ENCODE measurements around the gene IL13RA1.
"Not testable (repeated sequence)": the region's sequence is repeated elsewhere in the genome, so short reads cannot be mapped to it uniquely, and the experiment has no call there.

Gene IL13RA1

GRCh38 chrX:118726396-118726795 is 1.0 kb upstream of the IL13RA1 start:
- no peak for DNase-seq (ENCODE audit: low read depth, low spot score)
- no peak overlapping the region for H3K4me3 ChIP-seq (ENCODE audit: low read length)

DNA sequence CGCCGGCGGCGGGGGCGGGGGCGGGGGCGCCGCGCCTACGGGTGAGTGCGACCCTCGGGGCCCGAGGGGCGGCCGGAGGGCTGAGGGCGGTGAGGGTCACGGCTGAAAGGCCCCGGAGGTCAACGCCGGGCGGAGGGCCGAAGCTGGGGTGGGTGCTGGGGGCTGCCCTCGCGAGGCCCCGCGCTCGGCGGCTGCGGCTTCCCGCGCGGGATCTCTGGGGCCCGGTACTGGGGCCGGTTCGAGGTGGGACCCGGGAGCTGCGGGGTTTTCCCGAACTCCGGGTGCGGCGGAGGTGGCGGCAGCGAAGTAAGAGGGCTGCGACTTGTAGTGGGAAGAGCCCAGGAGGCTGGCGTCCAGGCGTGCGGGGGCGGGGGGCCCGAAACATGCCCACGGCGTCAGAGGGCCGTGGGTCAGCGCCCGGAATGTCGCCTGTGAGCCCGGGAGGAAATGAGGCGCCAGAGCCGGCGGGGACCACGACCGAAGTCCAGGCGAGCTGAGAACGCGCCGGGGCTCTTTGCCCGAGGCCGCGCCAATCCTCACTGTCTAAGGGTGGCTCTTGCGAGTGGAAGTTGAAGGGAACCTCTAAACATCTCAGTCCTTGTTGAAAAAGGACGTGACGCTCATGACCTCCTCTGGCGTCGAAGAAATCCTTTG is 407 bp downstream of the IL13RA1 start:
- no peak overlapping the region for H3K4me3 ChIP-seq (ENCODE audit: low read length)
- DNase-seq (ENCODE audit: low read depth, low spot score): no peak

GRCh38 chrX:118729042-118729652 is 1.7 kb downstream of the IL13RA1 start:
- H3K4me3 ChIP-seq (ENCODE audit: low read length): no peak overlapping the region
- no peak for DNase-seq (ENCODE audit: low read depth, low spot score)

- DNase-seq (ENCODE audit: low read depth, low spot score): no peak
- H3K4me3 ChIP-seq (ENCODE audit: low read length): no peak overlapping the region
Measured at GRCh38 chrX:118730500-118731247, 3.3 kb downstream of the IL13RA1 start.

- not testable (repeated sequence) for H3K4me3 ChIP-seq (ENCODE audit: low read length); DNase-seq (ENCODE audit: low read depth, low spot score)
Measured at GRCh38 chrX:118732551-118732950, 5.1 kb downstream of the IL13RA1 start.

DNA sequence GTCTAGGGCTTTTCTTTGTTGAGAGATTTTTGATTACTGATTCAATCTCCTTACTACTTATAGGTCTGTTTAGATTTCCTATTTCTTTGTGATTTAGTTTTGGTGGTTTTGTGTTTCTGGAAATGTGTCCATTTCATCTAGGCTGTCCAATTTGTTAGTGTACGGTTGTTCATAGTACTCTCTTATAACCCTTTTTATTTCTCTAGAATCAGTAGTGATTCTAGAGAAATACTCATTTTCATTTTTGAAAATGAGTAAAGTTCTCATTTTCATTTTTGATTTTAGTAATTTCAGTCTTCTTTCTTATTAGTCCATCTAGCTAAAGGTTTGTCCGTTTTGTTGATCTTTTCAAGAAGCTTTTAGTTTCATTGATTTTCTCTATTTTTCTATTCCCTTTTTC is 7.5 kb downstream of the IL13RA1 start:
- DNase-seq (ENCODE audit: low read depth, low spot score): no peak
- H3K4me3 ChIP-seq (ENCODE audit: low read length): no peak overlapping the region

DNA sequence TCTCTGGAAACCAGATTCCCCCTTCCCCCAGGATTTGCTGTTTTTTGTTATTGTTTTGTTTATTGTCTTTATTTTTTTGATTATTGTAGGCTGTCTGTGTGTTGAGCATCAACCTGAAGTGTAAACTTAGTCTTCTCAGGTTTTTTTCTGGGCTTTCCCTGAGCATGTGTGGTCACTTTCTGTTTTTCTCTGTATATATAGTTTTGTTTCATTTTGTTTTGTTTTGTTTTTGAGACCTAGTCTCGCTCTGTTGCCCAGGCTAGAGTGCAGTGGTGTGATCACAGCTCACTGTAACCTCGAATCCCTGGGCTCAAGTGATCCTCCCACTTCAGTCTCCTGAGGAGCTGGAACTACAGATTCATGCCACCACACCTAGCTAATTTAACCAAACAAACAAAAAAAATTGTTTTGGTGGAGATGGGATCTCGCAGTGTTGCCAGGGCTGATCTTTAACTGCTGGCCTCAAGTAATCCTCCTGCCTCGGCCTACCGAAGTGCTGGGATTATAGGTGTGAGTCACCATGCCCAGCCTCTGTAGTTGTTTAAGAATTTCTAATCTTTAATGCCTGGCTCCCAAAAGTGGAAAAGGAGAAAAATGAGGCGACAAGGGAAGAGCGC is 9.1 kb downstream of the IL13RA1 start:
- H3K4me3 ChIP-seq (ENCODE audit: low read length): no peak overlapping the region
- no peak for DNase-seq (ENCODE audit: low read depth, low spot score)

DNA sequence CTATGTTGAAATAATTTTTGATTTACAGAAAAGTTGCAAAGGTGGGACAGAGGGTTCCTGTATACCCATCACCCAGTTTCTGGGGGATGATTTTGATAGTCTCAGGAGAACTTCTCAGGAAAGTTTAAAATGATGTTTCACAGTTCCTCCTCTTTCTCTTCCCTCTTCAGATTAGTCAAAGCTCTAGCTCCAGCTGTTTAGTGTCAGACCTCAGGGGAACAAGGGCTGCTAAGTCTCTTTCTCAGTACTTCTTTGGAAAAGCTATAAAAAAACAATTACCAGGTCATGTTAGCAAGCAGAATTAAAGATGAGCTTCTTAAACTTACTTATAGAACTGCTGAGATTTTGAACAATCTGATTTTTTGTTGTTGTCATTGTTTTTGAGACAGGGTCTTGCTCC is 12.2 kb downstream of the IL13RA1 start:
- H3K4me3 ChIP-seq (ENCODE audit: low read length): no peak overlapping the region
- no peak for DNase-seq (ENCODE audit: low read depth, low spot score)

GRCh38 chrX:118740276-118740889 is 13.0 kb downstream of the IL13RA1 start:
- H3K4me3 ChIP-seq (ENCODE audit: low read length): no peak overlapping the region
- DNase-seq (ENCODE audit: low read depth, low spot score): no peak

DNA sequence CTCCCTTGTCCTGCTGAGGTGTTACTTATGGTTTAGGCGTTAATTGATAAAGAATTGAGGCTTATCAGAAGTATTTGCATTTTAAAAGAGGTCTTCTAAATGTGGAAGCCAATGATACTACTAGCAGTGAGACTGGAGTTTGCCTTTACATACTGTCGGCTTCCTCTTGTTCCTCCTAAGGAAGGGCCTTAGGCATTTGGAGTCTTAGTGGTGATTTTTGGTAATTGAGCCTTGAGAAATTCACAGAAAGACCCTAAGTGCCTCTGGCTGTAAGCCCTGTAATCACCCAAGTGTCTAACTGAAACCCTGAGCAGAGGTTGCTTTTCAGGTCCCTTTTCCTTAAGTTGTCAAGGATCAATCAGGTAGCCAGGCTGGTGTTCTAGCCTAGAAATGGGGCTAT is 14.8 kb downstream of the IL13RA1 start:
- DNase-seq (ENCODE audit: low read depth, low spot score): no peak
- H3K4me3 ChIP-seq (ENCODE audit: low read length): no peak overlapping the region

DNA sequence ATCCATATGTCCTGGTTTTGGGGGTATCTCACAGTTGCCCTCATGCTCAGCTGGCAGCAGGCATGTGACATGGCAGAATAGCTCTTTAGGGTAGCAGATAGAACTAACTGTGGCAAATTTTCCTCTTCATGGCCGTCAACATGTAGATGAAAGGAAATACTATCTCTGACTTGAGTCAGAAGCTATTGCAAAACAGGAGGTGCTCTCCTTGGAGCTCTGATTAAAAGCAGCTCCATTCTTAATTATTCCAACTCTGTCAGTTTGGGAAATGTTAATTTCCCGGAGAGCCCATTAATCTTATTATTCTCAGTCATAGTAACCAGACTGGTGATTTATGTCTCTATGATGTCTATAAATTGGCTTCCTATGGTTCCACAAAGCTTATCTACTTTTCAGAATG is 18.2 kb downstream of the IL13RA1 start:
- DNase-seq (ENCODE audit: low read depth, low spot score): no peak
- no peak overlapping the region for H3K4me3 ChIP-seq (ENCODE audit: low read length)

DNA sequence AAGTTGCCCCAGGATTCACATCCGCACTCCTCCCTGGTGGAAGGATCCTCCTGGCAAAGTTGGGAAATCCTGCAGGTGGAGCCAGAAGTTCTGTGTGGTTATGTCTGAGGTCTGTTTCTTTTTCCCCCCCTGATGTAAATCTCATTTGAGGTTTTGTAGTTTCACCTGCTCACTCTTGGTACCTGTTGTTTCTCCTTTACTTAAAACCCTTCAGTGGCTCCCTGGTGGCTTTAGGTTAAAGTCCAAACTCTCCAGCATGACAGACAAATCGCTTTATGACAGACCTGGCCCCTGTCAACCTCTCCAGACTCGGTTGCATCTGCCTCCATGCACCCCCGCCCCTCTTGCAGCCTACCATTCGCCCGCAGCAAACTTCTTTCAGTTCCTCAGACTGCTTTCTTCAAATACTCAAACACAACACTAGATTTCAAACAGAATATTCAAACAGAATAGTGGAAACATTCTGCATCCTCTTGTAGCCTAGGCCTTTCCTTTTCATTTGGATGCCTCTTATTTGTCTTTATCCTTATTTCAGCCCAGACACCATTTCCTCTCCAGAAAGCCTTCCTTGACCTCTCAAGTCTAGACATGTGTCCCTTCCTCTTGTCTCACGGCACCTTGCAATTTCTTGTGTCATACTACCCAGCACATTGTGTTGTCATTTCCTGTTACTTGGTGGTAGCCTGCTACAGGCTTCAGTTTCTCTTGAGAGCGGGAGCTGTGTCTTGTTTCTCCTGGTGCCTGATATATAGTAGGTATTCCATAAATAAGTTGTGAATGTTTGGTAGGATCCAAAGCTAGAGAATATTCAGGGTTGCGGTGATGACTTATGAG is 24.8 kb downstream of the IL13RA1 start:
- DNase-seq (ENCODE audit: low read depth, low spot score): no peak
- H3K4me3 ChIP-seq (ENCODE audit: low read length): no peak overlapping the region

DNA sequence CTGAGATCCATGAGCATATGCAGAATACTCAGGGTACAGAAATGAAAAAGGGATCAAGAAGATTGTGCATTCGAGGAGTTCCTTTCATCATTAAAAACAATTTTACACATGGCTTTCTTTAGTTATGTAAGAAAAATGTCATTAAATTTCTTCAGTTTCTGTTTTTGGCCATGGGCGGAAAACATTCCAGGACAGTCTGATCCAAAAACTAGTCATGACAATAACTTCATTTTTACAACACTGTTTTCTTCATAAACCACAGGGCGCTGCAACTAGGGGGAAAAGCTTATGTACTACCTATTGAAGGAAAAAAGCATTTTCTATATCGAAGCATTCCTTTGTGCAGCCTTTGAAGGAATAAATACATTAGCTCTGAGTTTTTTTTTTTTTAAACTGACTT is 28.2 kb downstream of the IL13RA1 start:
- no peak for DNase-seq (ENCODE audit: low read depth, low spot score)

DNA sequence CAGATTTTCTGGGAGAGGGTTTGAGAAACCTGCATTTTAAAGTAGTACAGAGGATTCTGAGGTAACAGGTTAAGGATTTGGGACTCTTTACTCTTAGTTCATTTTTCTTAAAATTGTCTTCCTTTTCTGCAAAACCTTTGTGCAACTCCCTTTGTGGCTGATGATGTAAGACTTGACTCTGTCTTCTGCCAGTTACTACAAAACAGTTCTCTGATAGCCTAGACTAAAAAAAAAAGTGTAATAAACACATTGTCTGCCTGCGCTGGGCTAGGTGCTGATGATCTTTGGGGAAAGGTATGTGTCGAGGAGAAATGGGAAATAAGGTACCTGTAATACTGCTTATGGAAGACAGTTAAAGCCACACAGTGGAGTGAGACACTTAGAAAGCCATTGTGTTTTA is 28.7 kb downstream of the IL13RA1 start:
- no peak overlapping the region for H3K4me3 ChIP-seq (ENCODE audit: low read length)
- DNase-seq (ENCODE audit: low read depth, low spot score): no peak

More for the DNA sequence above, 28.2 kb downstream of the IL13RA1 start:
- no peak overlapping the region for H3K4me3 ChIP-seq (ENCODE audit: low read length)

GRCh38 chrX:118758511-118758910 is 31.1 kb downstream of the IL13RA1 start:
- DNase-seq (ENCODE audit: low read depth, low spot score): no peak
- no peak overlapping the region for H3K4me3 ChIP-seq (ENCODE audit: low read length)

- H3K4me3 ChIP-seq (ENCODE audit: low read length): no peak overlapping the region
Measured at GRCh38 chrX:118760025-118760424, 32.6 kb downstream of the IL13RA1 start.

GRCh38 chrX:118761939-118762707 is 34.7 kb downstream of the IL13RA1 start:
- no peak for DNase-seq (ENCODE audit: low read depth, low spot score)
- no peak overlapping the region for H3K4me3 ChIP-seq (ENCODE audit: low read length)

More at GRCh38 chrX:118760025-118760424, 32.6 kb downstream of the IL13RA1 start:
- no peak for DNase-seq (ENCODE audit: low read depth, low spot score)

DNA sequence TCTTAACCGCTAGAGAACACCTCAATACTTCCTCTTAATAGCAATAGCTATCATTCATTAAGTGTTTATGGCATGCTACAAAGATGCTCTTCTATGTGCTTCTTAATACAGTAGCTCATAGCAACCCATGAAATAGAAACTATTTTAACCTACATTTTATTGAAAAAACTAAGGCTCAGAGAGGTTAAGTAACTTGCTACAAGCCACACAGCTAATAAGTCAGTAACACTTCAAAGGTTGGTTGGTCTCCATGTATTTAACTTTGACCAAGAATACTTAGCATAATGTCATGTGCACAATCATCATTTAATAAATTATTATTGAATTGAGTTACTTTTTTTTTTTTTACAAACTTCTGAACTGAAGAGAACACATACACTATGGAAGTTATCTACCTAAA is 36.1 kb downstream of the IL13RA1 start:
- H3K4me3 ChIP-seq (ENCODE audit: low read length): no peak overlapping the region
- DNase-seq (ENCODE audit: low read depth, low spot score): no peak
